ENCODE results near the gene S1PR2.
A peak's percentile ranks its signal among the peaks of the same experiment; 100 is the strongest.
"Not testable (repeated sequence)": the region's sequence is repeated elsewhere in the genome, so short reads cannot be mapped to it uniquely, and the experiment has no call there.

The S1PR2 gene

GRCh38 chr19:10252707-10253106 lies 21.6 kb upstream of the S1PR2 start:
- no peak for DNase-seq

- DNase-seq = peak; percentile 99
These were observed 20.9 kb upstream of the S1PR2 start, which contains the start of gene MRPL4 for GRCh38 chr19:10251792-10252694. TSS of gene MRPL4 (plus strand) at chr19:10252214. CDS start at chr19:10252254, 40 bp downstream.

- no peak for DNase-seq
These were observed 15.4 kb upstream of the S1PR2 start for GRCh38 chr19:10246511-10246910.

- no peak for DNase-seq
These were observed 14.2 kb upstream of the S1PR2 start for GRCh38 chr19:10245189-10245939.

GRCh38 chr19:10243606-10244005 lies 12.5 kb upstream of the S1PR2 start:
- no peak for DNase-seq

- DNase-seq = not testable (repeated sequence)
These were observed 10.8 kb upstream of the S1PR2 start for GRCh38 chr19:10241826-10242449.

- peak; percentile 95 for DNase-seq
These were observed 7.1 kb upstream of the S1PR2 start for GRCh38 chr19:10238172-10238783.

GRCh38 chr19:10237702-10238101 lies 6.6 kb upstream of the S1PR2 start:
- peak; percentile 30 for DNase-seq

GRCh38 chr19:10235409-10235808 lies 4.3 kb upstream of the S1PR2 start:
- DNase-seq = not testable (repeated sequence)

GRCh38 chr19:10235003-10235402 lies 3.9 kb upstream of the S1PR2 start:
- DNase-seq = no peak

- no peak for DNase-seq
These were observed 2.8 kb upstream of the S1PR2 start for GRCh38 chr19:10233946-10234345.

GRCh38 chr19:10231612-10232228 lies 589 bp upstream of the S1PR2 start:
- no peak for DNase-seq

GRCh38 chr19:10230173-10230860 lies 814 bp downstream of the S1PR2 start:
- DNase-seq = no peak

GRCh38 chr19:10228920-10229319 lies 2.2 kb downstream of the S1PR2 start:
- peak; percentile 36 for DNase-seq

- DNase-seq = no peak
These were observed 2.7 kb downstream of the S1PR2 start for GRCh38 chr19:10228393-10228792.

- no peak for DNase-seq
These were observed 3.8 kb downstream of the S1PR2 start for GRCh38 chr19:10227026-10227971.

GRCh38 chr19:10226376-10227025 lies 4.6 kb downstream of the S1PR2 start:
- no peak for DNase-seq

- no peak for DNase-seq
These were observed 5.1 kb downstream of the S1PR2 start for GRCh38 chr19:10226021-10226375.

GRCh38 chr19:10224337-10224736 lies 6.8 kb downstream of the S1PR2 start:
- no peak for DNase-seq

Measured in NCI-H345 (cell line).